Breast epithelium (tissue), 4 donors: ENCODE measurements around the gene HAUS3. TPM values are rescaled to one million over a fixed set of nuclear protein-coding genes. Genes with fewer than 3 reads are reported as not detected.

ENCODE experiments used
- DNase-seq, 2 donors: peaks; one replicate each; pipeline ENCODE4 v3.0.0-alpha.2; 2019; ENCODE audit warnings: low spot score in 2 of 2
- H3K27ac ChIP-seq, 2 donors: fragments of 200-600 bp; sonication (generic) in 1 of 2; one replicate each; pipeline ENCODE4 v1.5.1; 2016 to 2019; ENCODE audit warnings: mild to moderate bottlenecking in 1 of 2
- H3K27me3 ChIP-seq, 2 donors: fragments of 200-600 bp; sonication (generic) in 1 of 2; one replicate each; pipeline versions ENCODE4 v1.5.1 to v1.6.0; 2017 to 2019; ENCODE audit warnings: control low read depth in 1 of 2, mild to moderate bottlenecking in 1 of 2
- H3K36me3 ChIP-seq: fragments of 200-600 bp; one replicate; pipeline ENCODE4 v1.5.1; 2019
- H3K4me1 ChIP-seq, 2 donors: fragments of 200-600 bp; sonication (generic); one replicate each; pipeline ENCODE4 v1.5.1; 2016 to 2019; ENCODE audit warnings: control low read depth in 1 of 2
- H3K4me3 ChIP-seq, 3 donors: fragments of 200-600 bp; sonication (generic); 1 replicate in 2 of 3; 2 replicates in 1 of 3; pipeline ENCODE4 v1.5.1; 2016 to 2019; ENCODE audit warnings: mild to moderate bottlenecking in 3 of 3, moderate library complexity in 2 of 3
- H3K9me3 ChIP-seq, 2 donors: fragments of 200-600 bp; sonication (generic) in 1 of 2; one replicate each; pipeline ENCODE4 v1.5.1; 2016 to 2019; ENCODE audit warnings: control low read depth in 1 of 2
- CTCF ChIP-seq, 3 donors: fragments of 450-650 bp; IDR thresholded peaks; one replicate each; pipeline ENCODE4 v1.5.1; 2016 to 2017; ENCODE audit warnings: antibody characterized with exemption in 3 of 3, mild to moderate bottlenecking in 3 of 3, moderate library complexity in 3 of 3
- POLR2A ChIP-seq: fragments of 450-650 bp; IDR thresholded peaks from one replicate; pipeline ENCODE4 v1.6.1; 2016; ENCODE audit warnings: antibody characterized with exemption, mild to moderate bottlenecking, moderate library complexity
- POLR2AphosphoS5 ChIP-seq, 3 donors: sonication (generic); formaldehyde crosslinking; IDR thresholded peaks; one replicate each; pipeline ENCODE4 v1.6.1; 2017; ENCODE audit warnings: antibody characterized with exemption in 3 of 3
- intact Hi-C: fragments of 100-400 bp; cut with DNase I; formaldehyde crosslinking; loops from one replicate; pipeline ENCODE4 v1.15.1; 2023; ENCODE audit warnings: low total_unique reads
- total RNA-seq, 3 donors: library from RNA; depleted of rRNA; stranded (reverse); fragments of >200 nt; gene quantifications; one replicate each; pipeline ENCODE4 v1.1.0, GENCODE V29; 2016

Gene HAUS3
- total RNA-seq, 3 donors from 2014 or later: 14.1 to 19.6 (median 17.4) TPM

GRCh38 chr4:2182994-2183393 lies 58.9 kb downstream of the HAUS3 start:
- Histone ChIP-seq H3K27me3 (no peaks in the 10 kb centered on the region), H3K4me1 (no peaks in the 10 kb centered on the region), H3K9me3 (peaks cover 0 to 6% of the 10 kb centered on the region in 2 donors), H3K4me3 (no peak overlapping the region), H3K27ac (no peak overlapping the region), H3K36me3 (no peaks in the 10 kb centered on the region)
- no peak for TF ChIP-seq POLR2AphosphoS5 (IDR thresholded peaks at IDR 0.05)
- DNase-seq: no peak
- intact Hi-C loops: no loop called here

GRCh38 chr4:2180410-2180809 lies 61.5 kb downstream of the HAUS3 start:
- intact Hi-C loops: no loop called here
- no peak for DNase-seq
- Histone ChIP-seq H3K36me3 (no peaks in the 10 kb centered on the region), H3K27me3 (no peaks in the 10 kb centered on the region), H3K4me3 (no peak overlapping the region), H3K27ac (no peak overlapping the region), H3K4me1 (no peaks in the 10 kb centered on the region), H3K9me3 (no peaks in the 10 kb centered on the region)
- TF ChIP-seq POLR2AphosphoS5 (IDR thresholded peaks at IDR 0.05) (no peak), POLR2A (no peak), CTCF (IDR thresholded peaks at IDR 0.05) (no peak)

DNA sequence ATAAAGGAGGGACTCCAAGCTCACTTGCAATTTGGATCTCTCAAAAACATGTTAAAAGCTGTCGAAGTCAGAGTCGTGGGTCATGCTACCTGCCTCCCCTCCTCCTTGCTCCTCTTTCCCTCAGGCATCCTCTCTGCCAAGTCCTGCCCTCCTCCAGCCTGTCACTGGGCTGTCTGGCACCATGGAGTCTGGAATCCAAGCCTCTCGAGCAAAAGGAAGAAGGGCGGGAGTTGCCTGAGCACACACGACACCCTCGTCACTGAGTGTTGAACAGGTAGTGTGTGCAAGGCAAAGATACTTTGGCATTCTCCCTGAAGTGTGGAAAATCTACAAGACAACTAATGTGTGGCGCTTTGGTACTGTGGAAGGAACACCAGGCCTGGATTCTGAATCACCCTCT lies 62.2 kb downstream of the HAUS3 start:
- Histone ChIP-seq H3K27ac (no peak overlapping the region), H3K36me3 (no peaks in the 10 kb centered on the region), H3K9me3 (no peaks in the 10 kb centered on the region), H3K4me3 (no peak overlapping the region), H3K27me3 (no peaks in the 10 kb centered on the region), H3K4me1 (no peaks in the 10 kb centered on the region)
- intact Hi-C loops: no loop called here
- DNase-seq: no peak
- no peak for TF ChIP-seq CTCF (IDR thresholded peaks at IDR 0.05)
- TF ChIP-seq POLR2AphosphoS5 (IDR thresholded peaks at IDR 0.05): no peak
- no peak for TF ChIP-seq POLR2A

DNA sequence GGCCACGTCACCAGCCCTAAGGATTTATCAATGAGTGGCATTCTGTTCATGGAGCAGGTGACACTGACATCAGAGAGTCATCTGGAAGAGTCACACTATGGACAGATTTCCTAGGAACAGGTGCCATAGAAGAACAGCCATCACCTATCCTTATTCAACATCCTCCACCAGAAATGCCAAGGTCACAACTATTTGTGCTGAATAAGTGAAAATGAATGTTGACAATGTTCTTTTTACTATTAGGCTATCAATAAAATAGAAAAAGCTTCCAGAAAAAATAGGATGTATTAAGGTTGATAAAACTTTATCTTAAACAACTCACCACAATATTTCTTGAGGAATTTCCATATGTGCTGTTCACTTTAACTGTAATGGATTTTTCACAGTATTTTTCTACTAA lies 62.9 kb downstream of the HAUS3 start:
- H3K27ac ChIP-seq: no peak overlapping the region
- no peak overlapping the region for H3K4me3 ChIP-seq
- H3K27me3 ChIP-seq: no peaks in the 10 kb centered on the region
- no peak for TF ChIP-seq CTCF (IDR thresholded peaks at IDR 0.05)
- intact Hi-C loops: no loop called here
- no peaks in the 10 kb centered on the region for H3K9me3 ChIP-seq
- DNase-seq: no peak
- H3K4me1 ChIP-seq: no peaks in the 10 kb centered on the region
- no peaks in the 10 kb centered on the region for H3K36me3 ChIP-seq

Other genes starting within 250 kb of the HAUS3 start
- gene NELFA, start 233.1 kb downstream of the HAUS3 start, total RNA-seq: 10 to 100 TPM; 14.1 to 22.0 (median 18.4) TPM
- 10 to 100 TPM in 1 of 3 donors, 1 to 10 TPM in 2; 2.5 to 13.6 (median 2.9) TPM for gene NAT8L, start 182.8 kb downstream of the HAUS3 start, total RNA-seq
- gene POLN, start within 50 bp of the HAUS3 start, total RNA-seq: 1 to 10 TPM; 3.3 to 4.7 (median 4.3) TPM
- gene MXD4, start 20.0 kb upstream of the HAUS3 start, total RNA-seq: 10 to 100 TPM; 34.7 to 55.8 (median 37.9) TPM
- gene ZFYVE28, start 176.5 kb upstream of the HAUS3 start, total RNA-seq: 10 to 100 TPM; 12.3 to 14.1 (median 13.9) TPM
- 1 to 10 TPM in 1 of 3 donors, under 1 TPM in 1, not detected in 1; 0.15 to 2.0 TPM for gene CFAP99, start 176.8 kb upstream of the HAUS3 start, total RNA-seq
- gene RNF4, start 227.0 kb upstream of the HAUS3 start, total RNA-seq: 10 to 100 TPM; 35.7 to 52.7 (median 40.8) TPM